Heart right ventricle (tissue), 16 donors: ENCODE results near the gene PRKCSH. TPM values are rescaled to one million over a fixed set of nuclear protein-coding genes. Genes with fewer than 3 reads are reported as not detected.

Experiments
- ATAC-seq, 8 donors: fragments of 200-7000 bp; cut with Tn5 transposase; one replicate each; pipeline ENCODE4 v1.9.1; 2020; ENCODE audit warnings: mild to moderate bottlenecking in 8 of 8, moderate library complexity in 8 of 8, moderate number of reproducible peaks in 1 of 8
- DNase-seq, 2 donors: peaks; one replicate each; pipeline ENCODE4 v3.0.0-alpha.2; 2020
- H3K27ac ChIP-seq, 10 donors: fragments of 200-600 bp; sonication (generic) in 2 of 10; one replicate each; pipeline versions ENCODE4 v1.5.0 to v1.8.0; 2020 to 2022; ENCODE audit warnings: mild to moderate bottlenecking in 3 of 10
- H3K27me3 ChIP-seq, 7 donors: fragments of 200-600 bp; one replicate each; pipeline ENCODE4 v1.8.0; 2021 to 2022; ENCODE audit warnings: mild to moderate bottlenecking in 2 of 7
- H3K36me3 ChIP-seq, 9 donors: fragments of 200-600 bp; sonication (generic) in 1 of 9; one replicate each; pipeline versions ENCODE4 v1.5.0 to v1.8.0; 2020 to 2022; ENCODE audit warnings: mild to moderate bottlenecking in 2 of 9
- H3K4me1 ChIP-seq, 9 donors: fragments of 200-600 bp; sonication (generic) in 1 of 9; one replicate each; pipeline versions ENCODE4 v1.5.0 to v1.8.0; 2020 to 2022; ENCODE audit warnings: mild to moderate bottlenecking in 4 of 9
- H3K4me3 ChIP-seq, 10 donors: fragments of 200-600 bp; sonication (generic) in 2 of 10; one replicate each; pipeline versions ENCODE4 v1.5.0 to v1.8.0; 2020 to 2022; ENCODE audit warnings: mild to moderate bottlenecking in 7 of 10, moderate library complexity in 2 of 10
- H3K9me3 ChIP-seq, 11 donors: fragments of 200-600 bp in 10 of 11; sonication (generic) in 2 of 11; one replicate each; pipeline versions ENCODE4 v1.5.0 to v1.8.0; 2013 to 2022; ENCODE audit warnings: mild to moderate bottlenecking in 2 of 11, control low read depth in 1 of 11, moderate library complexity in 1 of 11
- WGBS, 2 donors: extraction: QIAGEN DNeasy Blood & Tissue Kit; methylation state at CpG; one replicate each; pipeline ENCODE4 v1.1.7; 2013; ENCODE audit warnings: inconsistent platforms in 1 of 2; 5-methylcytosine and 5-hydroxymethylcytosine counted together
- intact Hi-C, 10 donors: fragments of 100-400 bp; cut with DNase I; formaldehyde crosslinking; loops; one replicate each; pipeline versions ENCODE4 v1.11.1 to v1.14.2; 2022
- long read RNA-seq, 3 donors: library from polyadenylated mRNA; unstranded; transcript quantifications; one replicate each; pipeline ENCODE4 v2.0.0, GENCODE V29; 2020 to 2021
- polyA plus RNA-seq, 2 donors: library from polyadenylated mRNA; stranded (reverse); fragments of 200-250 nt; gene quantifications; one replicate each; pipeline ENCODE4 v1.2.3, GENCODE V29; 2013
- total RNA-seq, 10 donors: library from RNA; stranded (reverse); fragmentation: NEBNext Ultra II Directional in 3 of 10; extraction: Animal tissue kit (Norgen Biotek cat#: 25700) in 3 of 10; gene quantifications; one replicate each; pipeline versions ENCODE4 v1.2.1 to v1.2.4, GENCODE V29; 2021 to 2023
- TF ChIP-seq, protein P1 (sequence below), 9 donors: fragments of 200-600 bp; sonication (generic) in 2 of 9; IDR thresholded peaks; one replicate each; pipeline versions ENCODE4 v1.5.0 to v1.8.0; 2021 to 2022; ENCODE audit warnings: antibody characterized with exemption in 9 of 9, mild to moderate bottlenecking in 5 of 9, moderate library complexity in 1 of 9
- donor health status: Arrhythmogenic right ventricular cardiomyopathy.
- donor health status: ischemic (EF 13 %, LVEDD 7.1; RV severe dilation, severe dysfunction).
- donor health status: healthy with polysubstance abuse.
- donor health status: DM: no; HTN: yes; CAD: no.
- donor health status: DM: no; HTN: no; CAD: no.
- donor health status: ischemic (EF 25% LVEDD 6.9; RV normal size, moderate dysfunction).
- donor health status: ischemic (EF 25% LVEDD 5.7; RV mildly dilated, moderate dysfunction).
- donor health status: healthy.
- donor health status: DM: yes; HTN: yes; CAD: no.
- donor health status: Ischemic cardiomyopathy.
- donor health status: ischemic (EF 35%, LVEDD 5.7; RV mildly dilated, moderate dysfunction).
- donor health status: nonischemic (EF 11% LVEDD 7.7; RV severe dilation, severe dysfunction).
- donor health status: DM: yes; HTN: yes; CAD: no.
- donor health status: PGD.
- donor health status: ischemic (EF 29% LVEDD 5.4; RV normal size, mild dysfunction).
- donor health status: nonischemic (EF 23%, LVEDD 6.1; RV moderate dilation, normal function).

Gene PRKCSH, protein sequence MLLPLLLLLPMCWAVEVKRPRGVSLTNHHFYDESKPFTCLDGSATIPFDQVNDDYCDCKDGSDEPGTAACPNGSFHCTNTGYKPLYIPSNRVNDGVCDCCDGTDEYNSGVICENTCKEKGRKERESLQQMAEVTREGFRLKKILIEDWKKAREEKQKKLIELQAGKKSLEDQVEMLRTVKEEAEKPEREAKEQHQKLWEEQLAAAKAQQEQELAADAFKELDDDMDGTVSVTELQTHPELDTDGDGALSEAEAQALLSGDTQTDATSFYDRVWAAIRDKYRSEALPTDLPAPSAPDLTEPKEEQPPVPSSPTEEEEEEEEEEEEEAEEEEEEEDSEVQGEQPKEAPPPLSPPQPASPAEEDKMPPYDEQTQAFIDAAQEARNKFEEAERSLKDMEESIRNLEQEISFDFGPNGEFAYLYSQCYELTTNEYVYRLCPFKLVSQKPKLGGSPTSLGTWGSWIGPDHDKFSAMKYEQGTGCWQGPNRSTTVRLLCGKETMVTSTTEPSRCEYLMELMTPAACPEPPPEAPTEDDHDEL
- total RNA-seq (100 to 1,000 TPM; 106 to 177 (median 123) TPM), polyA plus RNA-seq (10 to 100 TPM; 84.3 to 96.9 TPM)
- long read RNA-seq, donor 1, partial matches to known transcripts, result 15 of 55 reads
- long read RNA-seq, donor 1, other reads (novel, unspliced or antisense), result 38 of 55 reads
- long read RNA-seq, donor 2, partial matches to known transcripts, result 16 of 53 reads
- long read RNA-seq, donor 2, other reads (novel, unspliced or antisense), result 36 of 53 reads
- long read RNA-seq, donor 3, partial matches to known transcripts, result 13 of 63 reads
- long read RNA-seq, donor 3, other reads (novel, unspliced or antisense), result 49 of 63 reads

GRCh38 chr19:11435057-11435832, at the start of gene PRKCSH, which contains the start of gene ODAD3:
PRKCSH (plus strand) TSS chr19:11435635; CDS start chr19:11436118, 483 bp downstream.
ODAD3 (minus strand) TSS chr19:11435121; CDS start chr19:11435016, 105 bp downstream.
- Histone ChIP-seq H3K4me3 (peak within 1 kb of the TSS; percentile 50 to 87 (median 78)), H3K27me3 (no peaks in the 10 kb centered on the region), H3K9me3 (no peaks in the 10 kb centered on the region), H3K4me1 (peaks cover 8 to 23% (median 20%) of the 10 kb centered on the region in 9 donors), H3K27ac (peak within 1 kb of the TSS; percentile 53 to 86 (median 80)), H3K36me3 (peaks cover 0 to 40% (median 23%) of the 10 kb centered on the region in 9 donors)
- ATAC-seq (peak; percentile 98 to 99 (median 98)), DNase-seq (peak; percentile 98 to 99)
- intact Hi-C loops, result loop anchor here in 8 of 10 donors (1.0 to 10.0 kb wide), 6 partner anchors 47 to 143 kb away; partner anchors contain the start of genes EPOR (in 6 of the 8), SWSAP1 (in 1 of the 8) and TSPAN16 (in 1 of the 8)
- TF ChIP-seq, protein P1, sequence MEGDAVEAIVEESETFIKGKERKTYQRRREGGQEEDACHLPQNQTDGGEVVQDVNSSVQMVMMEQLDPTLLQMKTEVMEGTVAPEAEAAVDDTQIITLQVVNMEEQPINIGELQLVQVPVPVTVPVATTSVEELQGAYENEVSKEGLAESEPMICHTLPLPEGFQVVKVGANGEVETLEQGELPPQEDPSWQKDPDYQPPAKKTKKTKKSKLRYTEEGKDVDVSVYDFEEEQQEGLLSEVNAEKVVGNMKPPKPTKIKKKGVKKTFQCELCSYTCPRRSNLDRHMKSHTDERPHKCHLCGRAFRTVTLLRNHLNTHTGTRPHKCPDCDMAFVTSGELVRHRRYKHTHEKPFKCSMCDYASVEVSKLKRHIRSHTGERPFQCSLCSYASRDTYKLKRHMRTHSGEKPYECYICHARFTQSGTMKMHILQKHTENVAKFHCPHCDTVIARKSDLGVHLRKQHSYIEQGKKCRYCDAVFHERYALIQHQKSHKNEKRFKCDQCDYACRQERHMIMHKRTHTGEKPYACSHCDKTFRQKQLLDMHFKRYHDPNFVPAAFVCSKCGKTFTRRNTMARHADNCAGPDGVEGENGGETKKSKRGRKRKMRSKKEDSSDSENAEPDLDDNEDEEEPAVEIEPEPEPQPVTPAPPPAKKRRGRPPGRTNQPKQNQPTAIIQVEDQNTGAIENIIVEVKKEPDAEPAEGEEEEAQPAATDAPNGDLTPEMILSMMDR (IDR thresholded peaks at IDR 0.05), result peak; percentile 60 to 95 (median 89)
- 0% methylated on average over 53 of the region's 53 CpGs for WGBS, 2 donors

DNA sequence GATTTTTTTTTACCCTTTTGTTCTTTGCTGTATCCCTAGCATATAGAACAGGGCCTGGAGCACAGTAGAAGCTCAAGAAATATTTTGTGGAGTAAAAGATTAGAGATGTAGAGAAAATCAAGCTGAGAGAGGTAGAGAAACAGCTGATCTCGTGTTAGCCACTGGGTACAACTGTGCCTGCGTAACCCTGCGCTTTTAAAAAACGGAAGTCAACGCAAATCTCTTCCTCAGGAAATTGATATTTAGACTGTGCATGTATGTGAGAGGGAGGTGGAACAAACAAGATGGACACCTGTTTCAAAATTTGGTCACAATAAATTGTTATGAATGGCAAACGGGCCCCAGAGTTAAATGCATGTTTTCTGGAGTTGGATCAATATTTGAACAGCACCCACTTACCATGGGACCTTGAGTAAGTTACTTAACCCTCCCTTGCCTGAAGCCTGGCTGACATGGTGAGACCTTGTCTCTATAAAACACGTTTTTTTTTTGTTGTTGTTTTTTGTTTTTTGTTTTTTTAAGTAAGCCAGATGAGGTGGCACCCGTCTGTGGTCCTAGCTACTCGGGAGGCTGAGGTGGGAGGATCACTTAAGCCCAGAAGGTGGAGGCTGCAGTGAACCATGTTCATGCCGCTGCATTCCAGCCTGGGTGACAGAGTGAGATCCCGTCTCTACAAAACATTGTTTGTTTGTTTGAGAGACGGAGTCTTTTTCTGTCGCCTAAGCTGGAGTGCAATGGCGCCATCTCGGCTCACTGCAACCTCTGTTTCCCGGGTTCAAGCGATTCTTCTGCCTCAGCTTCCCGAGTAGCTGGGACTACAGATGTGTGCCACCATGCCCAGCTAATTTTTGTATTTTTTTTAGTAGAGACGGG, 48.0 kb upstream of the PRKCSH start:
- H3K27ac ChIP-seq, result peak overlapping the region in 1 of 10 donors; percentile 56
- peaks cover 0 to 19% (median 9%) of the 10 kb centered on the region in 7 donors for H3K27me3 ChIP-seq
- no peak overlapping the region for H3K4me3 ChIP-seq
- peaks cover 0 to 9% (median 6%) of the 10 kb centered on the region in 11 donors for H3K9me3 ChIP-seq
- 78 to 80% methylated on average over 19 of the region's 19 CpGs for WGBS, 2 donors
- intact Hi-C loops, result loop anchor here in 2 of 10 donors (10.0 kb wide), 2 partner anchors 47 to 93 kb away; partner anchors contain the start of genes ODAD3 (in 1 of the 2), PRKCSH (in 1 of the 2) and TSPAN16 (in 1 of the 2)
- ATAC-seq (no peak), DNase-seq (no peak)
- peaks cover 10 to 30% (median 17%) of the 10 kb centered on the region in 9 donors for H3K4me1 ChIP-seq
- H3K36me3 ChIP-seq, result no peaks in the 10 kb centered on the region
- TF ChIP-seq, protein P1 (IDR thresholded peaks at IDR 0.05), result no peak

- peaks cover 0 to 9% (median 6%) of the 10 kb centered on the region in 11 donors for H3K9me3 ChIP-seq
- TF ChIP-seq, protein P1 (IDR thresholded peaks at IDR 0.05), result no peak
- no peak overlapping the region for H3K4me3 ChIP-seq
- 90 to 91% methylated on average over 2 of the region's 2 CpGs for WGBS, 2 donors
- H3K4me1 ChIP-seq, result peaks cover 0 to 9% (median 0%) of the 10 kb centered on the region in 9 donors
- H3K36me3 ChIP-seq, result no peaks in the 10 kb centered on the region
- no peaks in the 10 kb centered on the region for H3K27me3 ChIP-seq
- no peak overlapping the region for H3K27ac ChIP-seq
- DNase-seq (no peak), ATAC-seq (no peak)
- intact Hi-C loops, result no loop called here
Observed at GRCh38 chr19:11390359-11390758, 45.1 kb upstream of the PRKCSH start.
